Erythroblast (primary cell): Measurements from ENCODE around the gene SLC2A10.

Experiments used
- GATA1 ChIP-seq: IDR thresholded peaks from 2 replicates; pipeline ENCODE4 v1.6.1; 2011; ENCODE audit warnings: low read depth, mild to moderate bottlenecking, control low read depth, low read length, moderate library complexity
- POLR2A ChIP-seq: IDR thresholded peaks from 2 replicates; pipeline ENCODE4 v1.6.1; 2011; ENCODE audit warnings: mild to moderate bottlenecking, low read length

DNA sequence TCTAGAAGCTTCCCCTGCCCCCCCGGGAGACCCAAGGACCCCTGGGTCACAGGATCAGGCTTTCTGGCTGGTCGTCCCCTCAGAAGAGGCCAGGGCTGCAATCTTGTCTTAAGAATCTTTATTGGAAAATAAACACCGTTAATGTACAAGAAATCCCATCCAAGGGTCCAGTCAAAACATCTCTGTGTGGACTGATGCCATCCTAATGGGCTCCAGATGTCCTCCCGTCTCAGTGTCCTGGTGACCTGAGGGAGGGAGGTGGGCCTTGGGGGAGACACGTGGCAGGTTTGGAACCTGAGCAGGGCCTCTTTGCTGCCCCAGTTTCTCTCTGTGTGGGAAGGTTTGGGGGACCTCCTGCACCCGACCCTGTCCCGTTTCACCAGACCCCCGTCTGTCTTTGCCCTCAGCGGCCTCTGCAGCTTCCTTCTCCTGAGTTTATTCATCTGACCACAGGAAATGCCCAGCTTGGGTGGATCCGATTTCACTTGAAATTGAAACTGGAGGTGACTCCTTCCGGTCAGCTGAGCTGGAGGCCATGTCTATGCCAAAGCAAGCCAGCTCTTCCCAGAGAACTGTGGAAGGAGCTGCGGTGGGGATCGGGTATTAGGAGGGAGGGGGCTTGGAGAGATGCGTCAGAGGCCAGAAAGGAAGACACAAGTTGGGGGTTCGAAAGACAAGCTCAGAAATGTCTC is 75.1 kb downstream of the SLC2A10 start:
- TF ChIP-seq POLR2A = no peak
- no peak for TF ChIP-seq GATA1
